Activated B cell treated with CpG ODN at 0.5 μM for 24 hours (primary cell): ENCODE data around the gene MR1. TPM values are rescaled to one million over a fixed set of nuclear protein-coding genes. Genes with fewer than 3 reads are reported as not detected.

Source experiments
- ATAC-seq: fragments of 200-7000 bp; cut with Tn5 transposase; one replicate; pipeline ENCODE4 v1.10.0; 2021; ENCODE audit warnings: low read depth, mild to moderate bottlenecking, moderate library complexity
- CTCF ChIA-PET: fragments of 350-600 bp; sonication (Branson Sonifier 250); formaldehyde crosslinking; loops from one replicate; lab custom pipeline; 2021; ENCODE audit warnings: antibody characterized with exemption; lab: Charles Lee
- POLR2A ChIA-PET: fragments of 350-600 bp; sonication (Branson Sonifier 250); formaldehyde crosslinking; loops from one replicate; lab custom pipeline; 2021; ENCODE audit warnings: antibody characterized with exemption; lab: Charles Lee
- DNase-seq: peaks from one replicate; pipeline ENCODE4 v3.0.0; 2022
- H3K27ac Mint-ChIP-seq: one replicate; pipeline ENCODE4 v1.8.0; 2020; ENCODE audit warnings: mixed read lengths
- H3K27me3 Mint-ChIP-seq: one replicate; pipeline ENCODE4 v1.8.0; 2021; ENCODE audit warnings: mixed read lengths
- H3K36me3 Mint-ChIP-seq: one replicate; pipeline ENCODE4 v1.8.0; 2021; ENCODE audit warnings: low read depth, mixed read lengths
- H3K4me1 Mint-ChIP-seq: one replicate; pipeline ENCODE4 v1.8.0; 2021; ENCODE audit warnings: mixed read lengths
- H3K4me3 Mint-ChIP-seq: one replicate; pipeline ENCODE4 v1.8.0; 2020; ENCODE audit warnings: mild to moderate bottlenecking, mixed read lengths
- H3K9me3 Mint-ChIP-seq: one replicate; pipeline ENCODE4 v1.8.0; 2020; ENCODE audit warnings: mixed read lengths
- intact Hi-C: fragments of 100-400 bp; cut with micrococcal nuclease; formaldehyde crosslinking; loops from one replicate; pipeline ENCODE4 v1.15.1; 2024
- total RNA-seq: library from RNA; stranded (reverse); gene quantifications from 2 replicates; pipeline ENCODE4 v1.2.3, GENCODE V29; 2022
- TF ChIP-seq, protein P1 (sequence below): fragments of 200-600 bp; IDR thresholded peaks from one replicate; pipeline ENCODE4 v1.8.0; 2022; ENCODE audit warnings: antibody characterized with exemption, mild to moderate bottlenecking

The MR1 gene
- total RNA-seq, 1 donor from 2014 or later, result 24.8 TPM

- TF ChIP-seq, protein P1, sequence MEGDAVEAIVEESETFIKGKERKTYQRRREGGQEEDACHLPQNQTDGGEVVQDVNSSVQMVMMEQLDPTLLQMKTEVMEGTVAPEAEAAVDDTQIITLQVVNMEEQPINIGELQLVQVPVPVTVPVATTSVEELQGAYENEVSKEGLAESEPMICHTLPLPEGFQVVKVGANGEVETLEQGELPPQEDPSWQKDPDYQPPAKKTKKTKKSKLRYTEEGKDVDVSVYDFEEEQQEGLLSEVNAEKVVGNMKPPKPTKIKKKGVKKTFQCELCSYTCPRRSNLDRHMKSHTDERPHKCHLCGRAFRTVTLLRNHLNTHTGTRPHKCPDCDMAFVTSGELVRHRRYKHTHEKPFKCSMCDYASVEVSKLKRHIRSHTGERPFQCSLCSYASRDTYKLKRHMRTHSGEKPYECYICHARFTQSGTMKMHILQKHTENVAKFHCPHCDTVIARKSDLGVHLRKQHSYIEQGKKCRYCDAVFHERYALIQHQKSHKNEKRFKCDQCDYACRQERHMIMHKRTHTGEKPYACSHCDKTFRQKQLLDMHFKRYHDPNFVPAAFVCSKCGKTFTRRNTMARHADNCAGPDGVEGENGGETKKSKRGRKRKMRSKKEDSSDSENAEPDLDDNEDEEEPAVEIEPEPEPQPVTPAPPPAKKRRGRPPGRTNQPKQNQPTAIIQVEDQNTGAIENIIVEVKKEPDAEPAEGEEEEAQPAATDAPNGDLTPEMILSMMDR, result no peak
- no peak overlapping the region for H3K27ac Mint-ChIP-seq
- no peaks in the 10 kb centered on the region for H3K27me3 Mint-ChIP-seq
- ChIA-PET CTCF (interaction anchor here (0.6 to 1.7 kb wide), 2 partner anchors 18 to 33 kb away, joined by 3 to 5 read pairs; no protein-coding TSS in a partner anchor), POLR2A (interaction anchor here (0.5 to 38.3 kb wide), 3 partner anchors 17 to 85 kb away, joined by 4 to 1783 read pairs (median 428); partner anchors contain the start of gene IER5)
- H3K9me3 Mint-ChIP-seq, result no peaks in the 10 kb centered on the region
- DNase-seq, result no peak
- H3K4me1 Mint-ChIP-seq, result peaks cover 43% of the 10 kb centered on the region
- no peak overlapping the region for H3K4me3 Mint-ChIP-seq
- ATAC-seq, result no peak
- no peaks in the 10 kb centered on the region for H3K36me3 Mint-ChIP-seq
- intact Hi-C loops, result no loop called here
Observed at GRCh38 chr1:181108304-181108867, 74.6 kb downstream of the MR1 start.

DNA sequence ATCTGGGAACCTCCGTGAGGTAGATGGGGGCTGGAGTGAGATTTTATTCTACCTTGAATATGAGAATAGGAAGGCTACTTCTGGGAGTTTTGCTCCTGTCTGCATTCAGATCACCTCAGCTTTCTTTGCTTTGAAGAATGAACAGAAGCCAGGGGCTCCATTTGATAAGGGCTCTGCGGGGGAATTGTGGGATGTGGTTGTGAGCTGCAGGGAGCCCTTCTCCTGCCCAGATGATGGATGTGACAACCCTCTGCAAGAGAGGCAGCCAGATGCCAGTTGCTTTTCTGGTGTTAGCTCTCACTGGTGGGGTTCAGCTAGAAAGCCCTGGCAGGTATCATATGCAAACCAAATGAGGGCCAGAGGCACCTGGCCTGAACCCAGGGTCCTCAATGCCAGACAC lies 76.2 kb downstream of the MR1 start:
- H3K9me3 Mint-ChIP-seq, result no peaks in the 10 kb centered on the region
- intact Hi-C loops, result no loop called here
- H3K36me3 Mint-ChIP-seq, result no peaks in the 10 kb centered on the region
- CTCF ChIA-PET, result interaction anchor here (0.9 kb wide), 1 partner anchor 32 kb away, joined by 3 read pairs; no protein-coding TSS in a partner anchor
- TF ChIP-seq, protein P1, result no peak
- ATAC-seq (no peak), DNase-seq (no peak)
- no peaks in the 10 kb centered on the region for H3K27me3 Mint-ChIP-seq
- H3K27ac Mint-ChIP-seq, result no peak overlapping the region
- H3K4me3 Mint-ChIP-seq, result no peak overlapping the region
- POLR2A ChIA-PET, result interaction anchor here (17.8 to 38.3 kb wide), 2 partner anchors 19 kb away, joined by 428 to 1783 read pairs; partner anchors contain the start of gene IER5
- H3K4me1 Mint-ChIP-seq, result peaks cover 37% of the 10 kb centered on the region

Other genes with a start within 250 kb of the MR1 start
- 0.07 and 0.38 TPM in 2 replicates for gene KIAA1614, start 121.1 kb upstream of the MR1 start, total RNA-seq
- gene STX6, start 11.1 kb upstream of the MR1 start, total RNA-seq, result 20.3 and 22.8 TPM in 2 replicates
- gene IER5, start 54.7 kb downstream of the MR1 start, total RNA-seq, result 155 and 156 TPM in 2 replicates